ENCODE results near the gene IRF7.

IRF7 gene

DNA sequence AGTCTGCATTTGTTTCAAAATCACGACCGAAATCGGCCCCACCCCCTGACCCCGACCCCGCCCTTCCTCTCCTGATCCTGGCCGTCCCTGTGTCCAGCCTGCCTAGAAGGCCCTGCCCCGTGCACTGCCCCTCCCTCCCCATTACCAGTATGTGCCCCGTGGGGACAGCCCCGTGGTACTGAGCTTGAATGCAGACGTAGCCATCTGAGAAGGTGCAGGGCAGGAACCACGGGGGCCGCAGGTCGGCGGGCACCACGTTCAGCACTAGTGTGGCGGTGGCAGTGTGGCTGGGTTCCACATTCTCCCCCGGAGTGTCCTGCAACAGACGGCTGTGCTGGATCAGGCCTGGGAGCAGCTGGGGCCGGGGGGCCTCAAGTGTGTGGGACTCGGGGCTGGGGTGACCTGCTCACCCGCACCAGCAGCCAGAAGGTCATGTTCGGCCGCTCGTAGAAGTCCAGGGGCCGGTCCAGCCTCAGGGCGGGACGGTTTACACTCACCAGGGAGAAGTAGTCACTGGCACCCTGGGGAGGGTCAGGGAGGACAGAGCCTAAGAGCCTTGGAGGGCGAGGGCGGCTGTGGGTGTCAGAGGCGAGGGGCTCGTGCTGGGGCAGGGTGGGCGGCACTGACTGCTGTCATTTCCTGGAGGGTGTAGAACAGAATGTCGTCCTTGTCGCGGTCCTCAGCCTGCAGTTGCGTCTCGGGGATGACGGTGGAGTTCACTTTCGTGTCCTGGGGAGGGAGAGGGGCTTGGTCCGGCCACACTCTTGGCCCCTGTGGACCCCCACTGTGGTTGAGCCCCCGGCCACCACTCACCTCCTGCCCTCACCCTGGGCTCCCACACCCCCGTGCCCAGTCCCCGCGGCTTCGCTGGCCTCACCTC, 5.4 kb upstream of the IRF7 start:
- no peak for DNase-seq (ENCODE audit: low read depth)

- DNase-seq (ENCODE audit: low read depth), result no peak
These were observed 4.5 kb upstream of the IRF7 start for GRCh38 chr11:620201-620600.

- no peak for DNase-seq (ENCODE audit: low read depth)
These were observed 3.9 kb upstream of the IRF7 start for GRCh38 chr11:619628-620050.

DNA sequence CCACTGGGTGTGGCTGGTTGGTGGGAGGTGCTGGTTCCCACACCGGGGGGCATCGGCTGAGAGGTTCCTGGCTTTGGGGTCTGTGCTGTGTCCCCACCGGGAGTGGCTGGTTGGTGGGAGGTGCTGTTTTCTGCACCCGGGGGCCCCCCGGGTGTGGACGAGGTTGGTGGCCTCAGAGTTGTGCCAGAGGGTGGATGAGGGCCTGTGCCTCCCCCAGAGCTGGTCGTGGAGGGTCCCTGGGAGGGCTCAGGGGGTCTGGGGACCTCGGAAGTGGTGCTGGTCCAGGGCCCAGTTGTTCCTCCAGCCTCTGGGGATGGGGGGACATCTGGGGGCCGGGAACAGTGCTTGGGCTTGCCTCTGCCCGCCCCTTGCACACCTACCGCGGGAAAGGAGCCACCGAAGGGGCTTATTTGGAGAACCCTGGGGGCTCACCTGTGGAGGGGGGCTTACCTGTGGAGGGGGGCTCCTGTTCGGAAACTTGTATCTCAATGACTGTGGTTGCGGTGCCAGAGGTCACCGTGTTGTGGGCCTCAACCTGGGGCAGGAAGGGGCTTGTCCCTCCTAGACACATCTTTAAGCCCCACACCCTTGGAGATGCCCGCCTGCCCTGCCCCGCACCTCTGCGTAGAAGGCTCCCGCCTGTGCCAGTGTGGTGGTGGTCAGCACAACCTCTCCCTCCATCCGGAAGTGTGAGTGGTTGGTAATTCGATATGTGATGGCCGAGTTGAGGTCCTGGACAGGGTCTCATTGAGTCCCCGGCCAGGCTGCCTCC, 3.3 kb upstream of the IRF7 start:
- no peak for DNase-seq (ENCODE audit: low read depth)

DNA sequence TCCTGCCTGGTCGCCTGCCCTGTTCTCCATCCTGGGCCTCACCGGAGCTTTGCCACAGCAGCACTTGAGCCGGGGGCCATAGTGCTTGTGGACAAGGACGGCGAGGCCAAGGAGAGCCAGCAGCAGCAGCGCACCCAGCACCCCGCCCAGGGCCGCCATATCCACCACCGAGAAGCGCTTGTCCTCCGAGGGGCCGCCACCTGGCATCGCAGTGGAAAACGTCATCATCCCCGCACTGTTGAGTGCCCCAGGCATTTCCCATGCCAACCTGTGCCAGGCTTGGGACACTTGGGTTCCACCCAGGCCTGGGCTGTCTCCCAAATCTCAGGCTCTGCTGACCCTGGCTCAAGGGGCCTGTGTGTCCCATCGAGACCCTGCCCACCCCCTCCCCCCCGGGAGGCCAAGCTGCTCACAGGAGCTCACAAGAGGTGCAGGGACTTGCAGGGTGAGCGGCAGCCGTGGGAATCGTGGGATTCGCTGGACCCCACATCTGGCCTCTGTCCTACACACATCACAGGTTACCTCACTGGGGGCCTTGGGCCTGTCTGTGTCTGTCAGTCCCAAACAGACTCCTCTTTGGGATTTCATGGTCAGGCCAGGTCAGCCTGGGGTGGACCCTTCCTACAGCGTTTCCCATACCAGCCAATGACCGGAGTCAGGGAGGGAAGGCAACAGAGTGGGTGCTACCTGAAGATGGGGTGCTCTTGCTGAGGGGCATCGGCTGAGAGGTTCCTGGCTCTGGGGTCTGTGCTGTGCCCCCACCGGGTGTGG, 2.3 kb upstream of the IRF7 start:
- no peak for DNase-seq (ENCODE audit: low read depth)

DNA sequence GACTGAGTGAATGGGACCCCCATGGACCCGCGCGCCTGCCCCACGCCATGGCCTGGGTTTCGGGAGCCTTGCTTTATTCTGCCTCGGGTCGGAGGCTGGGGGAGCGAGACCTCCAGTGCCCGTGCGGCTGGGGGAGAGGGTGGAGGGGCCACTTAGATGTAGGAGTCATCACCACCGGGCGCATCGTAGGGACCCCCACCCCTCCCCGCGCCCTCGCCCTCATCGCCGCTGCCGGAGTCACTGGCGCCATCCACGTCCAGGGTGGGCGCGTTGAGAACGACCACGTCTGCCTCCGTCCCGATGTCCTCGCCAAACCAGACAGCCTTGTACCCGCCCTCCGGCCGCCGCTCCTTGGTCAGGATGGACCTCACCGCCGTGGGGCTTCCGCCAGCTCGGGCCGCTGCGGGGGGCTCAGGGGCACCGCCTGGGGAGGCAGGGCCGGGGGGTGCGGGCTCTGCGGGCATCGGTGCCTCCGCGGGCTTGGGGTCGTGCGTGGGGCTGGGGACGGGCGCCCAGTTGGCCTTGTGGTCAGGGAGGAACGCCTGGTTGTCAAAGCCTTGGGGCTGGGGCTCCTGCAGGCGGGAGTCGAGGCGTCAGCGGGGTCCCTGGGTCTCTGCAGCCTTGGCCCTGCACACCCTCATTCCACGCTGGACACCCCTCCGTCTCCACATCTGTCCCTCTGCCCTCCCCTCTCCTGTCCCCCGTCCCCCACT, 1.6 kb upstream of the IRF7 start:
- DNase-seq (ENCODE audit: low read depth), result no peak

GRCh38 chr11:616320-617198, 809 bp upstream of the IRF7 start:
- no peak for DNase-seq (ENCODE audit: low read depth)

GRCh38 chr11:614623-615503, 887 bp downstream of the IRF7 start:
- DNase-seq (ENCODE audit: low read depth), result no peak

- no peak for DNase-seq (ENCODE audit: low read depth)
These were observed 1.6 kb downstream of the IRF7 start for GRCh38 chr11:614021-614622.

DNA sequence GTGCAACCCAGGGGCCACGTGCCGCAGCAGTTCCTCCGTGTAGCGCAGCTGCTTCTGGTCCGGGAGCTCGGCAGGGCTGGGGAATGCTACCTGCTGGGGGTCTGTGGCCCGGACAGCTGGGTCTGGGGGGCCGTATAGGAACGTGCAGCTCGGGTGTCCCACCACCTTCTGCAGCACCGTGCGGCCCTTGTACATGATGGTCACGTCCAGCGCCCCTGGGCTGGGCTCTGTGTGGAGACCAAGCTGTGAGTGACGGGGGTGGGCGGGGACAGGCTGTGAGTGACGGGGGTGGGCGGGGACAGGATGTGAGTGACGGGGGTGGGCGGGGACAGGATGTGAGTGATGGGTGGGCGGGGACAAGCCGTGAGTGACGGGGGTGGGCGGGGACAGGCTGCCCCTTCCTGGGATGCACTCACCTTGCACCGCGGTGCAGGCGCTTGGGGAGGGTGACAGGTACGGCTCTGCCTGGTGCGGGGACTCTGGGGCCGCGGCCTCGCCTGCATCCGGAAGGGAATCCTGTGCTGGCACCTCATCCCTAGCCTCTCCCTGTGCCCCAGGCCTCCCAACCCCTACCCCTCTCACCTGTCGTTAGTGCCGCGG, 2.3 kb downstream of the IRF7 start:
- DNase-seq (ENCODE audit: low read depth), result peak; percentile 83

GRCh38 chr11:612961-613300, 2.8 kb downstream of the IRF7 start:
- DNase-seq (ENCODE audit: low read depth), result no peak

GRCh38 chr11:612201-612960, 3.4 kb downstream of the IRF7 start:
- DNase-seq (ENCODE audit: low read depth), result no peak

DNA sequence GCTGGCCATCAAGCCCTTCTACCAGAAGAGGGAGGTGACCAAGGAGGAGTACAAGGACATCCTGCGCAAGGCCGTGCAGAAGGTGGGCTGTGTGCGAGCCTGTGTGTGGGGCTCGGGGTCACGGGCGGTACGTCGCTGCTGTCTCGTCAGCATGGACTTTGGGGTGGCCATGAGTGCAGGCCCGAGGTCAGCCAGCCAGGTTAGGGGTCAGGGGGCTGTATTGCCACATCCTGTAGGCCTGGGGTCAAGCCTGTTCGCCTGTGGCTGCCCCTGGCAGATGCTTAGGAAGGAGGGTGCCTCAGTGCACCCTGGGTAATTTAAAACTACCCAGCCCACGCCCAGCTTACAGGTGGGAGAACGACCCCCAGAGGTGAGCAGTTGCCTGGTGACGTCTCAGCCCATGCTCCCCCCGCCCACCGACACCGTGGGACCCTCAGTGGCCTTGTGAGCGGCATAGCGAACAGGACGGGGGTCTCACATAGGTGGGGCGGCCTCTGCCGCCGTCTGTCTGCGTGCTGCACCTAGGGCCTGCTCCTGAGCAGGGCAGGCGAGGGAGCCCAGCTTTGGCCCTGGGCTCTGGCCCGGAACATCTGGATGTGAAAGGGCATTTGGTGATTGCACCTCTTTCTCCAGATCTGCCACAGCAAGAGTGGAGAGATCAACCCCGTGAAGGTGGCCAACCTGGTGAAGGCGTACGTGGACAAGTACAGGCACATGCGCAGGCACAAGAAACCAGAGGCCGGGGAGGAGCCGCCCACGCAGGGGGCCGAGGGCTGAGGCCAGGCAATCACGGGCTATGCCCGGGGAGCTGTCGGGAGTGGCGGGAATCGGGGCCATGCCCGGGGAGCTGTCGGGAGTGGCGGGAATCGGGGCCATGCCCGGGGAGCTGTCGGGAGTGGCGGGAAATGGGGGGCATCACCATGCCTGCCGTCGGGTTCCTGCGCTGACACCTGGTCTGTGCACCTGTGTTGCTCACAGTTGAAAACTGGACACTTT, 4.5 kb downstream of the IRF7 start:
- no peak for DNase-seq (ENCODE audit: low read depth)

GRCh38 chr11:610146-610801, 5.5 kb downstream of the IRF7 start:
- DNase-seq (ENCODE audit: low read depth), result no peak

DNA sequence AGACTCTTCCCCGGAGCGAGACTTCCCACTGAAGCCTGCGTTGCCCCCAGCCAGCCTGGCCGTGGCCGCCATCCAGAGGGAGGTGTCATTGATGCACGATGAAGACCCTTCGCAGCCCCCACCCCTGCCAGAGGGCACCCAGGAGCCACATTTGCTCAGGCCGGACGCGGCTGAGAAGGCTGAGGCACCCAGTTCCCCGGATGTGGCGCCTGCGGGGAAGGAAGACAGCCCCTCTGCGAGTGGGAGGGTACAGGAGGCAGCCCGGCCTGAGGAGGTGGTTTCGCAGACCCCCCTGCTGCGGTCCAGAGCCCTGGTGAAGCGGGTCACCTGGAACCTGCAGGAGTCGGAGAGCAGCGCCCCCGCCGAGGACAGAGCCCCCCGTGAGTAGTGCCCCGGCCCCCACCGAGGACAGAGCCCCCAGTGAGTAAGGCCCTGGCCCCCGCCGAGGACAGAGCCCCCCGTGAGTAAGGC, 6.4 kb downstream of the IRF7 start:
- no peak for DNase-seq (ENCODE audit: low read depth)

DNA sequence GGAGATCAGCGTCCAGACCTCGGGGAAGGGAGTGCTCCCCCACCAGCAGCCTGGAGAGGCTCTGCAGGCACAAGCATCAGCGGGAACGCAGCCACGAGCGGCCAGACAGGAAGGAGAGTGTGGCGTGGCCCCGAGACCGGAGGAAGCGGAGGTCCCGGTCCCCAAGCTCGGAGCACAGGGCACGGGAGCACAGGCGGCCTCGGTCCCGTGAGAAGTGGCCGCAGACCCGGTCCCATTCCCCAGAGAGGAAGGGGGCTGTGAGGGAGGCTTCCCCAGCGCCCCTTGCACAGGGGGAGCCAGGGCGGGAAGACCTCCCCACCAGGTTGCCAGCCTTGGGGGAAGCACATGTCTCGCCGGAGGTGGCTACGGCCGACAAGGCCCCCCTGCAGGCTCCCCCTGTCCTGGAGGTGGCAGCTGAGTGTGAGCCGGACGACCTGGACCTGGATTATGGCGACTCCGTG, 6.9 kb downstream of the IRF7 start:
- DNase-seq (ENCODE audit: low read depth), result no peak
